HCT116 (cell line): Measurements from ENCODE around the gene AMBRA1. TPM values are rescaled to one million over a fixed set of nuclear protein-coding genes. Genes with fewer than 3 reads are reported as not detected.

Experiments
- ATAC-seq: fragments of 200-7000 bp; cut with Tn5 transposase; 2 replicates; pipeline ENCODE4 v1.9.1; 2020; ENCODE audit warnings: mild to moderate bottlenecking, moderate library complexity
- BruUV-seq: library from RNA; stranded (reverse); fragments of 400-500 nt; replicated peaks from 2 replicates; lab custom pipeline; 2021; lab: Mats Ljungman, UMichigan
- CTCF ChIA-PET: fragments of 300-600 bp; sonication (Branson Sonifier 250); formaldehyde crosslinking; loops from one replicate; lab custom pipeline; 2021; ENCODE audit warnings: antibody characterized with exemption; lab: Charles Lee
- POLR2A ChIA-PET: fragments of 300-600, 350-600 bp; sonication (Branson Sonifier 250); formaldehyde crosslinking; loops from one replicate; lab custom pipeline; 2021; ENCODE audit warnings: antibody characterized with exemption; lab: Charles Lee
- RAD21 ChIA-PET, 2 experiments: fragments of 300-600 bp; sonication (Branson Sonifier 250); formaldehyde crosslinking; loops; one replicate each; lab custom pipeline; 2023; ENCODE audit warnings: low total read pairs in 2 of 2; ENCODE audit not compliant: uncharacterized antibody in 2 of 2, unreplicated experiment in 2 of 2, low non-redundant PET in 1 of 2; lab: Charles Lee
- DNase-seq: peaks from one replicate; pipeline ENCODE4 v3.0.0-alpha.2; 2010; ENCODE audit warnings: low read depth, low spot score
- H2AFZ ChIP-seq: fragments of 200-600 bp; shearing (Covaris generic), sonication (generic); 2 replicates; pipeline ENCODE4 v1.6.1; 2017; ENCODE audit warnings: low read depth, mixed run types, mixed read lengths, antibody characterized with exemption, low read length; ENCODE audit not compliant: poor library complexity, severe bottlenecking
- H3K27ac ChIP-seq: 2 replicates; pipeline ENCODE4 v1.5.1; 2012; ENCODE audit warnings: low read depth, low read length
- H3K27me3 ChIP-seq: fragments of 200-600 bp; sonication (generic); 2 replicates; pipeline ENCODE4 v1.6.1; 2016; ENCODE audit warnings: mixed run types, low read length, mixed read lengths; ENCODE audit not compliant: insufficient read depth
- H3K36me3 ChIP-seq, 2 experiments: fragments of 200-500 bp in 1 of 2; fragments of 200-600 bp in 1 of 2; sonication (Bioruptor generic) in 1 of 2; sonication (generic) in 1 of 2; 2 replicates each; pipeline versions ENCODE4 v1.5.1 to v1.6.1; 2014 to 2016; ENCODE audit warnings: low read length in 2 of 2, inconsistent platforms in 1 of 2, mixed read lengths in 1 of 2, mixed run types in 1 of 2; ENCODE audit not compliant: insufficient read depth in 2 of 2, control insufficient read depth in 1 of 2
- H3K4me1 ChIP-seq, 2 experiments: fragments of 200-600 bp in 1 of 2; sonication (generic) in 1 of 2; 2 replicates each; pipeline versions ENCODE4 v1.5.1 to v1.6.1; 2012 to 2017; ENCODE audit warnings: low read length in 2 of 2, inconsistent platforms in 1 of 2, mild to moderate bottlenecking in 1 of 2, mixed read lengths in 1 of 2, mixed run types in 1 of 2, moderate library complexity in 1 of 2; ENCODE audit not compliant: insufficient read depth in 2 of 2, control insufficient read depth in 1 of 2
- H3K4me2 ChIP-seq: fragments of 200-600 bp; sonication (generic); 2 replicates; pipeline ENCODE4 v1.6.1; 2017; ENCODE audit warnings: mixed run types, low read length, mixed read lengths
- H3K4me3 ChIP-seq, 2 experiments: fragments of 200-600 bp in 1 of 2; sonication (generic) in 1 of 2; replicated peaks in 1 of 2; 2 replicates each; pipeline ENCODE4 v1.5.1; 2011 to 2016; ENCODE audit warnings: low read length in 2 of 2, control low read depth in 1 of 2, low read depth in 1 of 2, mild to moderate bottlenecking in 1 of 2, mixed read lengths in 1 of 2, mixed run types in 1 of 2
- H3K79me2 ChIP-seq: fragments of 200-600 bp; sonication (generic); 2 replicates; pipeline ENCODE4 v1.6.1; 2017; ENCODE audit warnings: mild to moderate bottlenecking, mixed run types, low read length, moderate library complexity, mixed read lengths; ENCODE audit not compliant: insufficient read depth
- H3K9ac ChIP-seq: fragments of 200-600 bp; sonication (generic); 2 replicates; pipeline ENCODE4 v1.6.1; 2016; ENCODE audit warnings: low read length, mixed read lengths
- H3K9me2 ChIP-seq: fragments of 200-600 bp; sonication (generic), shearing (Covaris generic); 2 replicates; pipeline ENCODE4 v1.6.1; 2017; ENCODE audit warnings: mixed run types, mild to moderate bottlenecking, moderate library complexity; ENCODE audit not compliant: insufficient read depth
- H3K9me3 ChIP-seq, 2 experiments: fragments of 200-500 bp in 1 of 2; fragments of 200-600 bp in 1 of 2; sonication (Bioruptor generic) in 1 of 2; sonication (generic) in 1 of 2; 2 replicates each; pipeline ENCODE4 v1.6.1; 2014 to 2017; ENCODE audit warnings: low read length in 2 of 2, mixed read lengths in 2 of 2, inconsistent platforms in 1 of 2, low read depth in 1 of 2, mild to moderate bottlenecking in 1 of 2, mixed run types in 1 of 2, moderate library complexity in 1 of 2; ENCODE audit not compliant: control insufficient read depth in 1 of 2, insufficient read depth in 1 of 2
- H4K20me1 ChIP-seq: fragments of 200-600 bp; sonication (generic), shearing (Covaris generic); 2 replicates; pipeline ENCODE4 v1.6.1; 2017; ENCODE audit warnings: mixed run types, mild to moderate bottlenecking, moderate library complexity; ENCODE audit not compliant: insufficient read depth
- EZH2 ChIP-seq: fragments of 200-600 bp; sonication (generic); IDR thresholded peaks from 2 replicates; pipeline ENCODE4 v1.6.1; 2017; ENCODE audit warnings: antibody characterized with exemption, mixed run types
- POLR2AphosphoS5 ChIP-seq: IDR thresholded peaks from 2 replicates; pipeline ENCODE4 v1.6.1; 2011; ENCODE audit warnings: mild to moderate bottlenecking, low read depth, low read length, moderate library complexity
- SP1 ChIP-seq: IDR thresholded peaks from 2 replicates; pipeline ENCODE4 v1.6.1; 2012; ENCODE audit warnings: low read depth
- intact Hi-C: fragments of 100-400 bp; cut with micrococcal nuclease; formaldehyde crosslinking; loops from 2 replicates; pipeline ENCODE4 v1.10.0; 2022
- total RNA-seq: library from RNA; stranded (reverse); gene quantifications from one replicate; pipeline ENCODE4 v1.2.1, GENCODE V29; 2021; ENCODE audit not compliant: unreplicated experiment
- TF ChIP-seq, protein P1 (sequence below): IDR thresholded peaks from 2 replicates; pipeline ENCODE4 v1.6.1; 2012
- TF ChIP-seq, protein P2 (sequence below): IDR thresholded peaks from 2 replicates; pipeline ENCODE4 v1.6.1; 2011; ENCODE audit warnings: mild to moderate bottlenecking, low read length, moderate library complexity; ENCODE audit not compliant: insufficient replicate concordance; ENCODE audit errors: extremely low read depth

Gene AMBRA1
- total RNA-seq, 1 experiment from 2014 or later, result 22.7 TPM

DNA sequence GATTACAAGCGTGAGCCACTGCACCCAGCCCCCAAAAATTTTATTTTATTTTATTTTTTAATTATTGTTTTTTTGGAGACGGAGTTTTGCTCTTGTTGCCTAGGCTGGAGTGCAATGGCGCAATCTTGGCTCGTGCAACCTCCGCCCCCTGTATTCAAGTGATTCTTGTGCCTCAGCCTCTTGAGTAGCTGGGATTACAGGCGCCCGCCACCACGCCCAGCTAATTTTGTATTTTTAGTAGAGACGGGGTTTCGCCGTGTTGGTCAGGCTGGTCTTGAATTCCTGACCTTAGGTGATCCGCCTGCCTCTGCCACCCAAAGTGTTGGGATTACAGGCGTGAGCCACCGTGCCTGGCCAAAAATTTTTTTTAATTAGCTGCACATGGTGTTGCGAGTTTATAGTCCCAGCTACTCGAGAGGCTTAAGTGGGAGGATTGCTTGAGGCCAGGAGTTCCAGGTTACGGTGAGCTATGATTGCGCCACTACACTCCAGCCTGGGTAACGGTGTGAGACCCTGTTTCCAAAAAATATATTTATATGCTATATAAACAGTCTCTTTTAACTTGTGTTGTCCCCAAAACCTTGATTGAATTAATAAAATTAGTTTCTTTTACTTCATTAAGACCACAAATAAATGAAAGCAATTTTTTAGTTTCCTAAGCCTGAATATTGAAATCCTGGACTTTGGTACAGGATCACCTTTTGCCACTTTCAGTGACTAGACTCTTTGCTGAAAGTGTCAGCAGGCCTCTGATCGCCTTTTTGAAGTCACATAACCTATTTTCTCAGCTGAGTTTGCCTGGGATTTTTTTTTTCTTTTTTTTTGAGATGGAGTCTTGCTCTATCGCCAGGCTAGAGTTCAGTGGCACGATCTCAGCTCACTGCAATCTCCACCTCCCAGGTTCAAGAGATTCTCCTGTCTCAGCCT lies 39.7 kb upstream of the AMBRA1 start:
- ATAC-seq (no peak), DNase-seq (no peak)
- intact Hi-C loops, result no loop called here
- H3K27me3 ChIP-seq, result no peaks in the 10 kb centered on the region
- H3K4me1 ChIP-seq, result peaks cover 6 to 8% of the 10 kb centered on the region in 2 experiments; a peak in 3 of 4 replicates
- RAD21 ChIA-PET, result interaction anchor here in 1 of 2 experiments (0.6 kb wide), 1 partner anchor 242 kb away, joined by 4 read pairs; the partner anchor contains the start of gene CHRM4
- no peak overlapping the region for H3K4me3 ChIP-seq
- no peaks in the 10 kb centered on the region for H4K20me1 ChIP-seq
- POLR2A ChIA-PET, result no interaction called here
- no peak overlapping the region for H2AFZ ChIP-seq
- no peak overlapping the region for H3K27ac ChIP-seq
- CTCF ChIA-PET, result interaction anchor here (0.7 kb wide), 1 partner anchor 118 kb away, joined by 4 read pairs; no protein-coding TSS in a partner anchor
- BruUV-seq, result no TSS peak
- no peaks in the 10 kb centered on the region for H3K9me2 ChIP-seq
- TF ChIP-seq, protein P1, sequence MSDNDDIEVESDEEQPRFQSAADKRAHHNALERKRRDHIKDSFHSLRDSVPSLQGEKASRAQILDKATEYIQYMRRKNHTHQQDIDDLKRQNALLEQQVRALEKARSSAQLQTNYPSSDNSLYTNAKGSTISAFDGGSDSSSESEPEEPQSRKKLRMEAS, result no peak
- no peak overlapping the region for H3K9ac ChIP-seq
- H3K4me2 ChIP-seq, result no peak overlapping the region
- H3K79me2 ChIP-seq, result no peaks in the 10 kb centered on the region; the same call in 1 of the 2 replicates
- H3K9me3 ChIP-seq, result no peaks in the 10 kb centered on the region
- H3K36me3 ChIP-seq, result peaks cover 0 to 5% of the 10 kb centered on the region in 2 experiments; a peak in 2 of 4 replicates

DNA sequence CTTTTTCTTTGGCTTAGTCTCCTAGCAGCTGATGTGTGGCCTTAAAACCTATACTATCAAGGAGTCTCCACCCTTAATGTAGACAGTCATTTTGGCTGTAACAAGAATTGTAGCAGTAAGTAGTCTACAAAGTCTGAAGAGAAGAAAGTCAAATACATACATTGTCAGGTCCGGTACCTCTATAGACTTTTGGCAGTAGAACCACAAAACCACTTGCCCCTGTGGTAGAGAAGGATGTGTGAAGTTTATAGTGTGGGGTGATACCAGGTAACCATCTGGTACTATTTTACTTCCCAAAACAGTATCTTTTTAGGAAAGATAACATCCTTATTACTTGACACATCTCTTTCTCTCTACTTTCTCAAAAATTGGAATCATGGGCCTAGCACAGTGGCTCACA lies 38.7 kb upstream of the AMBRA1 start:
- ATAC-seq, result no peak
- Histone ChIP-seq H3K9me3 (no peaks in the 10 kb centered on the region), H3K4me1 (peaks cover 6 to 8% of the 10 kb centered on the region in 2 experiments; a peak in 3 of 4 replicates), H3K36me3 (peaks cover 0 to 5% of the 10 kb centered on the region in 2 experiments; a peak in 2 of 4 replicates), H3K9ac (no peak overlapping the region), H3K9me2 (no peaks in the 10 kb centered on the region), H3K4me2 (no peak overlapping the region), H3K27ac (no peak overlapping the region), H2AFZ (no peak overlapping the region), H3K79me2 (no peaks in the 10 kb centered on the region; the same call in 1 of the 2 replicates), H3K4me3 (no peak overlapping the region), H4K20me1 (no peaks in the 10 kb centered on the region)
- ChIA-PET CTCF (no interaction called here), RAD21 (no interaction called here)
- intact Hi-C loops, result no loop called here
- no peak for TF ChIP-seq POLR2AphosphoS5
- TF ChIP-seq, protein P1, result no peak
- TF ChIP-seq SP1, result no peak
- TF ChIP-seq EZH2, result no peak
- TF ChIP-seq, protein P2, sequence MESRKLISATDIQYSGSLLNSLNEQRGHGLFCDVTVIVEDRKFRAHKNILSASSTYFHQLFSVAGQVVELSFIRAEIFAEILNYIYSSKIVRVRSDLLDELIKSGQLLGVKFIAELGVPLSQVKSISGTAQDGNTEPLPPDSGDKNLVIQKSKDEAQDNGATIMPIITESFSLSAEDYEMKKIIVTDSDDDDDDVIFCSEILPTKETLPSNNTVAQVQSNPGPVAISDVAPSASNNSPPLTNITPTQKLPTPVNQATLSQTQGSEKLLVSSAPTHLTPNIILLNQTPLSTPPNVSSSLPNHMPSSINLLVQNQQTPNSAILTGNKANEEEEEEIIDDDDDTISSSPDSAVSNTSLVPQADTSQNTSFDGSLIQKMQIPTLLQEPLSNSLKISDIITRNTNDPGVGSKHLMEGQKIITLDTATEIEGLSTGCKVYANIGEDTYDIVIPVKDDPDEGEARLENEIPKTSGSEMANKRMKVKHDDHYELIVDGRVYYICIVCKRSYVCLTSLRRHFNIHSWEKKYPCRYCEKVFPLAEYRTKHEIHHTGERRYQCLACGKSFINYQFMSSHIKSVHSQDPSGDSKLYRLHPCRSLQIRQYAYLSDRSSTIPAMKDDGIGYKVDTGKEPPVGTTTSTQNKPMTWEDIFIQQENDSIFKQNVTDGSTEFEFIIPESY, result no peak
- TF ChIP-seq, all 23 proteins: peak for 0
- H3K27me3 ChIP-seq, result no peaks in the 10 kb centered on the region
- DNase-seq, result no peak
- POLR2A ChIA-PET, result no interaction called here
- BruUV-seq, result TSS peak; percentile 28
